ENCODE results near the gene APBB2. TPM values are rescaled to one million over a fixed set of nuclear protein-coding genes. Genes with fewer than 3 reads are reported as not detected.

The APBB2 gene
- total and polyA plus RNA-seq, 10 of the 15 experiments (the other 5 are each of a cell fraction or from before 2014, with no cell fraction given): 2.7 to 24.6 (median 19.0) TPM

DNA sequence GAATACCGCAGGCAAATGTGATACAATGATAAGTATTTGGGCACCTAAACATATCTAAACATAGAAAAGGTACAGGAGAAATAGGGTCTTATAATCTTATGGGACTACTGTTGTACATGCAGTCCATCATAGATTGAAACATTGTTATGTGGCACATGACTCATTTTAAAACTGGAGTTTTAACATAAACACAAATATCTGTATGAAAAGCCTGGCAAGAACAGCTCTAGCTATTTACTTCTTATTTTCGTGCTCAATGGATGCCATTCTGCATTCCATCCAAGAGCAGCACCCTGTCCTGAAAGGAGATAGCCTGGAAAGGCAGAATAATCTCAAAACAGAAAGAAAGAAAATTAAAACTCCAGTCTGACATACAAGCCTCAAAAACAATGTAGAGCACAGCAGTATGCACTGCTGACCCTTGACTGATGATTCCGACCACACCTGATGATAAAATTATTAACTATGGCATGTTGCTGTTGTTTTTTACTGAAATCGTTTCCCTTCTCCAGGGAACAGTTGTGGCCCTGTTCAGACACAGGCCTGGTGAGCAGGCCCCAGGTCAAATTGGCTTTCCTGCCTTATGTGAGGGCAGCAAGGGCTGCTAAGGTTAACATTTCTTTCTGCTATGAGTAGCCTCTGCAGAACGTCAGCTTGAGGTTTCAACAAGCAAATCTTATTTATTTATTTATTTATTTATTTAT is 152.7 kb downstream of the APBB2 start (continued):
- TF ChIP-seq SUZ12 (IDR thresholded peaks at IDR 0.05; ENCODE audit: unreplicated experiment): no peak
- TF ChIP-seq IRF3 (IDR thresholded peaks at IDR 0.05): no peak
- TF ChIP-seq KAT2A (conservative IDR thresholded peaks at IDR 0.05; ENCODE audit: control insufficient read depth, low read depth, low read length): no peak
- TF ChIP-seq, protein P1, sequence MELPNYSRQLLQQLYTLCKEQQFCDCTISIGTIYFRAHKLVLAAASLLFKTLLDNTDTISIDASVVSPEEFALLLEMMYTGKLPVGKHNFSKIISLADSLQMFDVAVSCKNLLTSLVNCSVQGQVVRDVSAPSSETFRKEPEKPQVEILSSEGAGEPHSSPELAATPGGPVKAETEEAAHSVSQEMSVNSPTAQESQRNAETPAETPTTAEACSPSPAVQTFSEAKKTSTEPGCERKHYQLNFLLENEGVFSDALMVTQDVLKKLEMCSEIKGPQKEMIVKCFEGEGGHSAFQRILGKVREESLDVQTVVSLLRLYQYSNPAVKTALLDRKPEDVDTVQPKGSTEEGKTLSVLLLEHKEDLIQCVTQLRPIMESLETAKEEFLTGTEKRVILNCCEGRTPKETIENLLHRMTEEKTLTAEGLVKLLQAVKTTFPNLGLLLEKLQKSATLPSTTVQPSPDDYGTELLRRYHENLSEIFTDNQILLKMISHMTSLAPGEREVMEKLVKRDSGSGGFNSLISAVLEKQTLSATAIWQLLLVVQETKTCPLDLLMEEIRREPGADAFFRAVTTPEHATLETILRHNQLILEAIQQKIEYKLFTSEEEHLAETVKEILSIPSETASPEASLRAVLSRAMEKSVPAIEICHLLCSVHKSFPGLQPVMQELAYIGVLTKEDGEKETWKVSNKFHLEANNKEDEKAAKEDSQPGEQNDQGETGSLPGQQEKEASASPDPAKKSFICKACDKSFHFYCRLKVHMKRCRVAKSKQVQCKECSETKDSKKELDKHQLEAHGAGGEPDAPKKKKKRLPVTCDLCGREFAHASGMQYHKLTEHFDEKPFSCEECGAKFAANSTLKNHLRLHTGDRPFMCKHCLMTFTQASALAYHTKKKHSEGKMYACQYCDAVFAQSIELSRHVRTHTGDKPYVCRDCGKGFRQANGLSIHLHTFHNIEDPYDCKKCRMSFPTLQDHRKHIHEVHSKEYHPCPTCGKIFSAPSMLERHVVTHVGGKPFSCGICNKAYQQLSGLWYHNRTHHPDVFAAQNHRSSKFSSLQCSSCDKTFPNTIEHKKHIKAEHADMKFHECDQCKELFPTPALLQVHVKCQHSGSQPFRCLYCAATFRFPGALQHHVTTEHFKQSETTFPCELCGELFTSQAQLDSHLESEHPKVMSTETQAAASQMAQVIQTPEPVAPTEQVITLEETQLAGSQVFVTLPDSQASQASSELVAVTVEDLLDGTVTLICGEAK (IDR thresholded peaks at IDR 0.05; ENCODE audit: borderline replicate concordance): no peak
